ENCODE results near the gene SLC5A11.

Gene SLC5A11

DNA sequence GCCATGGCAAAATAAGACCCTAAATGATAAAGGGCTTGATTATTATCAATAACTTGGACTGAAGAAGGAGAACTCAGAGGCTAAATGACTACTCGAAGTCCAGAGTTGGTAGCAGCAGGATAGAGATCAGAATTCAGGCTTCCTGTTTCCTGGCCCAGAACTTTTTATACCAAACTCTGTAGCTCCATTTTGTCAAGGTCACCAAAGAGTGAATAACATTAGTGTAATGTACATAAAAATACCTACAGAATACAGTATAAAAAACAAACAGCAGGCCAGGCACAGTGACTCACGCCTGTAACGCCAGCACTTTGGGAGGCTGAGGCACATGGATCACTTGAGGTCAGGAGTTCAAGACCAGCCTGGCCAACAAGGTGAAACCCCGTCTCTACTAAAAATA is 90.4 kb downstream of the SLC5A11 start:
- TF ChIP-seq, protein P1, sequence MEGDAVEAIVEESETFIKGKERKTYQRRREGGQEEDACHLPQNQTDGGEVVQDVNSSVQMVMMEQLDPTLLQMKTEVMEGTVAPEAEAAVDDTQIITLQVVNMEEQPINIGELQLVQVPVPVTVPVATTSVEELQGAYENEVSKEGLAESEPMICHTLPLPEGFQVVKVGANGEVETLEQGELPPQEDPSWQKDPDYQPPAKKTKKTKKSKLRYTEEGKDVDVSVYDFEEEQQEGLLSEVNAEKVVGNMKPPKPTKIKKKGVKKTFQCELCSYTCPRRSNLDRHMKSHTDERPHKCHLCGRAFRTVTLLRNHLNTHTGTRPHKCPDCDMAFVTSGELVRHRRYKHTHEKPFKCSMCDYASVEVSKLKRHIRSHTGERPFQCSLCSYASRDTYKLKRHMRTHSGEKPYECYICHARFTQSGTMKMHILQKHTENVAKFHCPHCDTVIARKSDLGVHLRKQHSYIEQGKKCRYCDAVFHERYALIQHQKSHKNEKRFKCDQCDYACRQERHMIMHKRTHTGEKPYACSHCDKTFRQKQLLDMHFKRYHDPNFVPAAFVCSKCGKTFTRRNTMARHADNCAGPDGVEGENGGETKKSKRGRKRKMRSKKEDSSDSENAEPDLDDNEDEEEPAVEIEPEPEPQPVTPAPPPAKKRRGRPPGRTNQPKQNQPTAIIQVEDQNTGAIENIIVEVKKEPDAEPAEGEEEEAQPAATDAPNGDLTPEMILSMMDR (IDR thresholded peaks at IDR 0.05; ENCODE audit: low read depth, low read length, missing control alignments), result no peak

DNA sequence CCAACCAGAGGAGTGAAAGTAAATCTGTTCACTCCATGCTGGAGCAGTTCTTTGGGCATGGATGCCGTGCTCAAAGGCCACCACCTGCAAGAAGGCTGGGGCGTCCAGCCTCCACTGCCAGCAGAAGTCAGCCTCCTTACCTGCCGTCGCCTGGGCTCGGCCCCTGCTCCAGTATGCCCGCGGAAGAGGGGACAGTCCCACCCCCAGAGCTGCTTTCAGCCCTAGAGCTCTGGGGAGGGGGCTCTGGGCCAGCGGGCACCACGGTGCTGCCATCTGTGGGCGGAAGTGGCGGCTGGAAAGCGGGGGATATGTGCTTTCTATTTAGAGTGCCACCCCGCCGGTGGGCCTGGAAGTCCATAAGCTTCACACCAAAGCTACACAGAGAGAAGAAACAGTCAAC is 93.5 kb downstream of the SLC5A11 start:
- no peak for DNase-seq (ENCODE audit: extremely low read depth, low read depth)
- no peak overlapping the region for H3K4me3 ChIP-seq (replicated peaks; ENCODE audit: low read depth, low read length)
- TF ChIP-seq, protein P1 (IDR thresholded peaks at IDR 0.05; ENCODE audit: low read depth, low read length, missing control alignments), result no peak

More for the DNA sequence above, 90.4 kb downstream of the SLC5A11 start:
- DNase-seq (ENCODE audit: extremely low read depth, low read depth), result no peak
- H3K4me3 ChIP-seq (replicated peaks; ENCODE audit: low read depth, low read length), result no peak overlapping the region

DNA sequence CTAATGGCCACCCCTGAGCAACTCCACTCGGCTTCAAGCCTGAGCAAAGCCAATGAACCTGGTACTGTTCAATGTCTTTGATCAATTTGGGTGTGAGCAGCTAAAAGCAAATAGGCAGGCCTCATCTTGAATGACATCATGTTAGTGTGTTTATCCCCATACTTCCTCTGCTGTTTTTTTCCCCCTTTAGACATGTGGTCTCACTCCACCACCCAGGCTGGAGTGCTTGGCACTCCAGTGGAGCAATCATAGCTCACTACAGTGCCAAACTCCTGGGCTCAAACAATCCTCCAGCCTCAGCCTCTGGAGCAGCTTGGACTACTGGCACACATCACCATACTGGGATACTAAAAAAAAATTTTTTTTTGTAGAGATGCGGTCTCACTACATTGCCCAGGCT is 94.0 kb downstream of the SLC5A11 start:
- H3K4me3 ChIP-seq (replicated peaks; ENCODE audit: low read depth, low read length), result no peak overlapping the region
- no peak for DNase-seq (ENCODE audit: extremely low read depth, low read depth)
- TF ChIP-seq, protein P1 (IDR thresholded peaks at IDR 0.05; ENCODE audit: low read depth, low read length, missing control alignments), result no peak

DNA sequence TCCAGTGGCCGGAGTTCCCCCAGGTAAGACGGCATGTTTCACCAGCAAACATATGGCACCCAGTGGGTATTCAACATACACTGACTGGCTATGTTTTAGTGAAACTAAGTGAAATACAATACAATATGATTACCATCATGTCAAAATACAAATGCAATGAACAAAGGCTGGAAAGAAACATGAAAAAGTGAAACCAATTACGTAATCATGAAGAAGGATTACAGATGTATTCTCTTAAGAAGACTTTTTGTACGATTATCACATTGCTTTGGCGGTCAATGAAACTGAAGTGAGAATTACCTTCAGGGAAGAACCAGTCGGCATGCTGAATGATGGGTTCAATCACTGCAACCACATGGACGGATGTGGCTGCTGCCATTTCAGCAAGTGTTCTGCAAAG is 97.7 kb downstream of the SLC5A11 start:
- no peak for DNase-seq (ENCODE audit: extremely low read depth, low read depth)
- TF ChIP-seq, protein P1 (IDR thresholded peaks at IDR 0.05; ENCODE audit: low read depth, low read length, missing control alignments), result no peak
- H3K4me3 ChIP-seq (replicated peaks; ENCODE audit: low read depth, low read length), result no peak overlapping the region

DNA sequence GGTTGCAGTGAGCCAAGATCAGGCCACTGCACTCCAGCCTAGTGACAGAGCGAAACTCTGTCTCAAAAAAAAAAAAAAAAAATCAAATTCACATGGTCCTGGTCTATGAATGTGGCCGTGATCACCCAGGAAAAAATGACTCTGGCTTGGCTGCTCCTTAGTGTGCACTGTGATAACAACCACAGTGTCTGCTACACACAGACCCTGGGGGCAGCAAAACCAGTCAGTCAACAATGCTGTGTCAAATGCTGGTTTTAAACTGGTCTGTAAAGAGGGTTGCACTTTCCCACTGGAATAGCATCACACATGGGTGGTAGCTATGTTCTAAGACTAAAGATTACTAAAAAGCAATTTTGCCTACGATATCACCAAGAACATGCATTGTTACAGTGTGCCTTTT is 98.4 kb downstream of the SLC5A11 start:
- DNase-seq (ENCODE audit: extremely low read depth, low read depth), result no peak
- TF ChIP-seq, protein P1 (IDR thresholded peaks at IDR 0.05; ENCODE audit: low read depth, low read length, missing control alignments), result no peak
- H3K4me3 ChIP-seq (replicated peaks; ENCODE audit: low read depth, low read length), result no peak overlapping the region

DNA sequence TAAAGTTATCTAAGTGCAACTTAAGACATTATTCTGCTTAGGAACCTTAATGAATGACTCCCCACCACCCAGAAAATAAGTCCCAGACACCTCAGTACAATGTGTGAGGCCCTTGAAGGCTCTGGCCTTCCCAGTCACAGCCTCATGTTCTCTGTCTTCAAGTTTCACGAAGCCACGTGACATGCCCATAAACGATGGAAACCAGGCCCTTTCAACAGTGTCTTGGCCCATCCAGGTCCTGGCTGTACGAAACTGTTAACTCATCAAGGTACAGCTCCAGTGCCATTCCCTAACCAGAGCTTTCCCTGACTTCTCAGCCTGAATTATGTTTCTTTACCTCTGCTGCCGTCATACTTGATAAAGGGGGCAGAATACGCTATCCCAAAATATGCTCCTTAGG is 100.4 kb downstream of the SLC5A11 start:
- DNase-seq (ENCODE audit: extremely low read depth, low read depth), result no peak
- TF ChIP-seq, protein P1 (IDR thresholded peaks at IDR 0.05; ENCODE audit: low read depth, low read length, missing control alignments), result no peak
- no peak overlapping the region for H3K4me3 ChIP-seq (replicated peaks; ENCODE audit: low read depth, low read length)

DNA sequence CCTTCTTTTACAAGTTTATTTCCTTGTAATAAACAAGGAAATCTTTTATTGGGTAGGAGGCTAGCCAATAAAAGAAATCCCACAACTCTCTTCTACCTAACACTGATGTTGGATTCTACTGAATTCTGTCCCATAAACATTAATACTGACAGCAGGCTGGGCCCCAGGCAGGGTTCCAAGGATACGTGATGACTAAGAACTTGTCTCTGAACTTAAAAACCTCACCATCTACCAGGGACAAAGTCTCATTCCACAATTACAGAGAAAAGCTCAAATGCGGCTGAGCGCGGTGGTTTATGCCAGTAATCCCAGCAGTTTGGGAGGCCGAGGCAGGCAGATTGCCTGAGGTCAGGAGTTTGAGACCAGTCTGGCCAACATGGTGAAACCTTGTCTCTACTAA is 104.5 kb downstream of the SLC5A11 start:
- H3K4me3 ChIP-seq (replicated peaks; ENCODE audit: low read depth, low read length), result no peak overlapping the region
- DNase-seq (ENCODE audit: extremely low read depth, low read depth), result no peak
- TF ChIP-seq, protein P1 (IDR thresholded peaks at IDR 0.05; ENCODE audit: low read depth, low read length, missing control alignments), result no peak

Data from HFF-Myc (cell line).